GM18505 (cell line): ENCODE measurements around the gene PRKCZ.
"Not testable (repeated sequence)": the region's sequence is repeated elsewhere in the genome, so short reads cannot be mapped to it uniquely, and the experiment has no call there.

ENCODE experiments used
- ATAC-seq: cut with Tn5 transposase; IDR thresholded peaks from one replicate; pipeline ENCODE4 v1.9.1; 2021; ENCODE audit not compliant: unreplicated experiment
- POLR2A ChIP-seq: IDR thresholded peaks from 4 replicates; pipeline ENCODE4 v1.6.1; 2011; ENCODE audit warnings: borderline replicate concordance; ENCODE audit not compliant: insufficient read depth, insufficient read length; ENCODE audit errors: extremely low read depth

PRKCZ gene

DNA sequence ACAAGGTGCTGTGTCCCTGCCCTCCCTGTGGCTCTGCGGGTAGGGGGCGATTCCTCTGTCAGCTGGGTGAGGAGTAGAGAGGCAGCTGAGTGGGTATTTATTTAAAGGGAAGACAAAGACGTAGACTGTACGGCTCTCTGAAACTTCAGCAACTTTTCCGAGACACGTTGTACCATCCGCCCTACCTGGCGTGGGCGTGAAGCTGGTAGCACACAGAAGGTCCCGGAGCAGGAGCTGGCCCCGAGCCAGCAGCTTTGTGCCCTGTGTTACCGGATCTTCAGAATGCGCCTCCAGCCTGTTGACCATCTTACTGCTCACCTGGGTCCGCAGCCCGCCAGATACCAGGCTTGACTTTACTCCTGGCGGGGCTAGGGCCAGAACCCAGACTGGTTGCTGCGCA, 34.9 kb downstream of the PRKCZ start:
- no peak for ATAC-seq
- TF ChIP-seq POLR2A, result no peak

DNA sequence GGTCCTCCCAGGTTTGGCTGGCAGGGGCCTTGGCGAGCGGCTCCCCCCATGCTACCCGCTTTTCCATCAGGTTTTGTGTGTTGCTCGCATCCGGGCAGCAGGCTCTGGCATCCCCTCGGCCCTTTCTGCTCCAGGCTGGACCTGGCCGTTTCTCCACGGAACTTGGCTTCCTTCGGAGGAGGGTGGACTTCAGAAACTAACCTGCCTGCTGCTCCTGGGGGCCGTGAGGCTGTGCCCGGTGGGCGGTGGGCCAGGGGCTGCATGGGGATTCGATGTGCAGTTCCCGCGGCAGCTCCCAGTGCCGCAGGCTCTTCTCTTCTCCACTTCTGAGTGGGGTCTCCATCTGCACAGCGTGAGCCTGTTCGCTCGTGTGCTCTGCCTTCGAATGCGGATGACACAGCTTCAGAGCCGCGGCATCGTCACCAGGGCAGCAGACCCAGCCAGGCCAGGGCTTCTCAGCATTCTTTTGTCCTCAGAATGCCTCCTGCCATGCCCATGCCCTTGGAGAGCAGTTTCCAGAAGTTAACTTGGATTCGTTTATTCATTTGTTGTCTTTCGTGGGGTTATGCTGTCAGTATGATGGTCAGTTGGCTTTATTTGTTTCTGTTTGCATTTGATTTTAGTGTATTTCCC, 36.4 kb downstream of the PRKCZ start:
- TF ChIP-seq POLR2A, result no peak
- no peak for ATAC-seq

DNA sequence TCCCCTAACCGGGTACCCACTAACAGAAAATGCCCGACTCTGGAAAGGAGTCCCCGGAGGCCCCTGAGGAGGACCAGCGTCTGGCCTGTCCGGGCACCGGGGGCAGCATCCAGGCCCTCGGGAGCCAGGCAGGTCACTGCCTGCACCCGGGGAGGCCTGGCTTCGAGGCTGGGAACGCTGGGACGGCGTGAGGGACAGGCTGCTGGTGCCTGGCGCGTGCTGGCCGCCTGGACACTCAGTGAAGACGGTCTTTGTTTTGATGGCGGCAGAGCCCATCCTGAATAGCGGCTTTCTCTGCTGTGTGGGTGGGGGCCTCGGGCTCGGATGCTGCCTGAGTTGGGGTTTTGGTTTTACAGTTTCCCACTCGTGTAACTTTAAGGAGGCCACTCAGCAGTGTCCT, 37.6 kb downstream of the PRKCZ start:
- TF ChIP-seq POLR2A, result no peak
- ATAC-seq, result no peak

DNA sequence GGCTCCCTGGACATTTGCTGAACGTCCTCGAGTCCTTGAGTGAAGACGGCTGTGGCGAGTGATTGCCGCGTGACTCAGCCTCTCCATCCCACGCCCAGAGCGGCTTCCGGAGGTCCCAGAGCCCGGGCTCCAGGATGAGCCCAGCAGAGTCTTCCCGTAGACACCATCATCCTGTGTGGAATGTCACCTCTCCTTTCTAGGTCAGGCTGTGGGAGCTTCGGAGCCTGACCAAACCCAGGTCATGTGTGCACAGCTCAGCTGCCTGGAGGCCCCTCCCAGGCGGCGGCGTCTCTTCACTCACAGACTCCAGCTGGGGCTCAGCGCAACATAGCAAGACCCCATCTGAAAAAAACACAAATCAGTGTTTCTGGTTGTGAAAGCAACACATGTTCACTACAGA, 38.2 kb downstream of the PRKCZ start:
- TF ChIP-seq POLR2A, result no peak
- no peak for ATAC-seq

DNA sequence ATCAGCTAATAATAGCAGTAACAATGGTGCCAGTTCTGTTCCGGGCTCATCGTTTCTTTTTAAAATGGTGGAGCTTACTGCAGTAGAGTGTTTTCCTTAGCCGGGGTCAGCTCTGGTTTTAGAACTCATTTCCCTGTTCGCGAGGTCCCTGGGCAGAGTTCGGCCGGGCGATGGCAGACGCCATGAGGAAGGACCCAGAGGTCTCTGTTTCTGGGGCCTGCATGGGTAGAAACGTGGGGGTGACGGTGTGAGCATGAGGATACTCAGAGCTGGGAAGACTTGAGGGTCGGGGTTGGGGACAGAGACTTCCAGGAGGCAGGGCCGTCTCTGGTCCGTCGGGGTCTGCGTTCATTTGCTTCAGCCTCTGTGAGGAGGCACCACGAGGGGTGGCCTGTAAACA, 38.8 kb downstream of the PRKCZ start:
- TF ChIP-seq POLR2A, result no peak
- no peak for ATAC-seq

DNA sequence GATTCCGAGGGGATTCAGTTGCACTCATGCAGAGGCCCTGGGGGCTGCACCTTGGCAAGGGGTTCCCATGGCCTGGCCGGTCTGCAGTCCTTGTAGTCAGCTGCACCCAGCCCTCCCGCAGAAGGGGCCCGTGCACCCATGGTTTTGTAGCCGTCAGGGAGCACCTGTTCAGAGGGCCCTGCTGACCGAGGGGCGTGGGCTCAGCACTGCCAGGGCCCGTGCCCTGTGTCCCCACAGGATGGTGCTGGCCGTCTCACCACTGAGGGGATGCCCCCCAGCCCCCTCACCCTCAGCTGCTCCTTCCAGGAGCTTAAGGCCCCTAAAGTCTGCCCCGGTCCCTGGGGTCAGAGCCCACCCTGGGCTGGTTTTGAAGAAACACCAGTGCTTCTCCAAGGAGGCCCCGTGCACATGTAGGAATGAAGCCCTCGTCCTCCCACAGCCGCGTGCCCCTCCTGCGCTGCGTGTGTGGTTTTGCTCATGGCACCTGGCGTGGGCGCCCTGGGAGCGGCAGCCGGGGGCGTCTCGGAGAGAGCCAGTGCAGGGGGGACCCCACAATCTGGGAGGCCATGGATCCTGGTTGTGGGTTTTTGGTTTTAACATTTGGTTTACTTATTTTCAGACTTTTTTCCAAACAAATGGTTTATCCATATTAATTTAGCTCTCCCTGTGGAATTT, 40.1 kb downstream of the PRKCZ start:
- no peak for ATAC-seq
- TF ChIP-seq POLR2A, result no peak

DNA sequence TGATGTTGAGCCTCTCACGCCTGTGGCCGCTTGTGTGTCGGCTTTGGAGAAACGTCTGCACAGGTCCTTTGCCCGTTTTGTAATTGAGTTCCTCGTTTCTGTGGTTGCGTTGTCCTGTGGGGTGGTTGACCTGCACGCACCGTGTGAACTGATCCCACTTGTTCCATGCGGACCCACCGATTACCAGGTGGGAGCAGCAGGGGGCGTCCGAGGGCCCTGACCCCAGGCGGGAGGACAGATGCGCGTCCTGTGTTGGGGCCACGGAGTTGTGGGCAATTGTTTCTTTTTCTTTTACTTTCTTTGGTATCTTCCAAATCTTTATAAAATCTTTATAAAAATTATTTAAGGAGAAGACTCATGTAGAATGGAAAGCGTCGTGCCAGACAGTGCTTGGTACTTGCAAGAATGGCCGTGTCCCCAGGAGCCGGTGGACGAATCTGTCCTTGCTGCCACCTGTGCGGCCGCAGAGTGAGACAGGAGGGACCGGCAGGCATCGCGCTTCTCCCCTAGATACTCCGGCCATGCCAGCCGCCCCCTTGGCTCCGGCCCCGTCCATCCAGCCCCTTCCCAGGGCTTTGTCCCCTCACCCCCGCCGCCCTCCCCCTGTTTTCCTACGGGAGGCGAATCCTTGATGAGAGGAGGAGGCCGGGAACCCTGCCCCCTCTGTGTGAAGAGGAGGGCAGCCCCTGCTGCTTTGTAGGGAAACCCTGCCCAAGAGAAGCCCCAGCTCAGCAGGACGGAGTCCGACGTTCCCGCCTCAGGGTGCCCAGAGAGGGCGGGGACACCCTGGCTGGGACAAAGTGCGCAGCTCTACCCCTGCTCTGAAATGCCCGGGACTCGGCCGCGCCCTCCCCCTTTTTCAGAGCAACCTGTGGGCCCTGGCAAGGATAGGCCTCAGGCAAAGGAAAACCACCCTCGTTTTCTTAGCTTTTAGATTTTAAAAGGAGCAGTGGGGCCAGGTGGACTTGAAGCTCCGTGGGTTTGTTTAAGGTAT, 41.7 kb downstream of the PRKCZ start:
- no peak for ATAC-seq
- TF ChIP-seq POLR2A, result no peak

DNA sequence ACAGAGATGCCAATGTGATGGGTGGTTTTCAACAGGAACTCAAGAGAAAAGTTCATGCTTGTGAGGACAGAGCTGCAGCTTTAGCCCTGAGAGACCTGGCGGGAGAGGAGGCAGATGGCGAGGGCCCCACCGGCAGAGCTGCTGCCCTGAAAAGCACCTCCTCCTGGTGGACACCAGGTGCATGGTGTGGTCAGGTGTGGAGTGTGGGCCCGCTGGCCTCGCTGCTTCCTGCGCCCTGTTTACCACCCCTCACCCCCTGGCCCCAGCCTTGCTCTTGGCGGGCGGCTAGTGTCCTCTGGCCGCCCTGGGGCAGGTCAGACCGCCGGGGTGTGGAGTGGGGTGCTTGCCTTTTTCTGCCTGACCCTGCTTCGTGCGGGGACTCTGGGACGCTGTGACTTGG, 42.8 kb downstream of the PRKCZ start:
- no peak for TF ChIP-seq POLR2A
- no peak for ATAC-seq

DNA sequence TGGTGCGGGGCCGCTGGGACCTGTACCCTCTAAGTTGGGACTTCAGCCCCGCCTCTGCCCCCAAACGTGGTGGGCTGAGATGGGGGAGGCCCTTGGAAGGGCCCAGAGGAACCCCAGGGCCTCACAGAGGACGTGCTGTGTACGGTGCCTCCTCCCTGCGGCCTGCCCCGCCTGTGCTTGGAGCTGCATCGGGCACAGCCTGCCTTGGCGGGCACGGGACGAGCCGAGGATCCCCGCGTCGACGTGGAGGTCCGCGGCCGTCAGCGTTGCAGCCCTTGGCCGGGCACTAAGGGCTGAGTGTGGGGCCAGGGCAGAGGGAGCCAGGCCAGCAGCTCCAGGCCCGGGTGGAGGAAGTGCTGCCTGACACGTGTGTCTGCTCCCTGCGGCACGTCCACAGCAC, 43.4 kb downstream of the PRKCZ start:
- ATAC-seq, result no peak
- TF ChIP-seq POLR2A, result no peak

DNA sequence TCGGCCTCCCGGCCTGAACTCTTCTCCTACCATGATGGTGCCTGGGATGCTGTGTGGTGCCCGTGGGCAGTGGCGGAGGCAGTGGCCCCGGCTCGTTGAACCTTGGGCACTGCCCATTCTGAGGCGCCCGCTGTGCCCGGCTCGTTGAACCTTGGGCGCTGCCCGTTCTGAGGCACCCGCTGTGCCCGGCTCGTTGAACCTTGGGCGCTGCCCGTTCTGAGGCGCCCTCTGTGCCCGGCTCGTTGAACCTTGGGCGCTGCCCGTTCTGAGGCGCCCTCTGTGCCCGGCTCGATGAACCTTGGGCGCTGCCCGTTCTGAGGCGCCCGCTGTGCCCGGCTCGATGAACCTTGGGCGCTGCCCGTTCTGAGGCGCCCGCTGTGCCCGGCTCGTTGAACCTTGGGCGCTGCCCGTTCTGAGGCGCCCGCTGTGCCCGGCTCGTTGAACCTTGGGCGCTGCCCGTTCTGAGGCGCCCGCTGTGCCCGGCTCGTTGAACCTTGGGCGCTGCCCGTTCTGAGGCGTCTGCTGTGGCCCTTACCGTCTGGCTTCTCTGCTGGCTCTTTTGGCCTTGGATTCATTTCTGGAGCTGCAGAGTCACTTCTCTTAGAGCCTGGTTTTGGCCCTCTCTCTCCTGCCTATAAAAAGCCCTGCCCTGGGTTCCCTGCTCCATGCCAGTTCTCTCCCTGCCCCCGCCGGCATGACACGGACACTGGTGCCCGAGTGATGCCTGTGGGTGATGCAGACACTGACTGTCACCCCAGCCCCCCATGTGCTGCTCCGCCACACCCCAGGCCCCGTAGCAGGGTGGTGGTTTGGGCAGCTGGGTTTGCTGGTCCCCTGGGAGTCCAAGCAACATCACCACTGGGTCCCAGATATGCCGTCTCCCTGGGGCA, 44.3 kb downstream of the PRKCZ start:
- not testable (repeated sequence) for ATAC-seq

DNA sequence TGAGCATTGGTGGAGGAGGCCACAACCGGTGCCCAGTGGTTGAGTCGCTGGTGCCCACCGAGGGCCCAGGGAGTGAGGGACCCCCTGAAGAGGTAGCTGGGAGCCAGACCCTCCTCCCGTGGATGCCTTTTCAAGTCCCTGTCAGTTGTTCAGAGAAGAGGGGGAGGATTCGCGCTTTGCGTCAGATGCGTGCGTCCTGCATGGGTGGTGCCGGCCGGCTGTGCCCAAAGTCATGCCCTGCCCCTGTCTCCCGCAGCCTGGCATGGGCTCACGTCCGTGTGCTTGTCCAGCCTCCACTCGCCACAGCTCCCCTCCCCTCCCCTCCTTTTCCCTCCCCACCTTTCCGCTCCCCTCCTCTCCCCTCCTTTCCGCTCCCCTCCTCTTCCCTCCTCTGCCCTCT, 45.2 kb downstream of the PRKCZ start:
- no peak for ATAC-seq
- no peak for TF ChIP-seq POLR2A

DNA sequence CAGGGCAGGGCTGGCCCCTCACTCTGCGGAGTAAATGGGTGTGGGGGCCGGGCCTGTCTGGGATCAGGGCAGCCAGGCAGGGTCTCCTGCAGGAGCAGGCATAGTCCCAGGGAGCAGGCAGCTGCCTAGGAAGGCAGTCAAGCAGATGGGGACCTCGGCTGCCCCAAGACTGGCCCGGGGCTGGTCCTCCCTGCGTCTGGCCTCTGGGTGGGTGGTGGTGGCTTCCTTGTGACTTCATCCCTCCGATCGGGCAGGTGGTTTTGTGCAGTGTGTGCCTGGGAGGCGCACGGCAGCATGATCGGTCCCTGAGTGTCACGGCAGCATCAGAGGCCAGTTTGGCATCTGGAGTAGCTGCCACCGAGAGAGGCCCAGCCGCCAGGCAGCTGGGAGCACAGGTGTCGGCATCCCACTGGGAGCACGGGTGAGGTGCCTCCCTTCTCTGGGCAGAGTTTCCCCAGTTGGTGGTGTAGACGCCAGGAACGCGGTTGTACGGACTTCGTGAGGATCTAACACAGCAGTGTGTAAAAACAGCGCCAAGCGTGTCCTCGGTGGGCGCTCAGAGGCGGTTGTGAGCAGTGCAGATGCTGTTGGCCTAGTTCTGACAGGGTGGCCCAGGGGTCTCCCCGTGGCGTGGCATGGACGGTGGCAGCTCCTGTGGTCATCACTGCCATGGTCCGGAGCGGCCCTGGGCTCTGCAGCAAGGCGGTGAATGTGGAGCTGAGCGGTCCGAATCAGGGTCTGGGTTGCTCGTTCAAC, 45.9 kb downstream of the PRKCZ start:
- no peak for TF ChIP-seq POLR2A
- ATAC-seq, result no peak
